GM23338 (cell line): Measurements from ENCODE around the gene NDRG2. TPM values are rescaled to one million over a fixed set of nuclear protein-coding genes. Genes with fewer than 3 reads are reported as not detected.

Source experiments
- ATAC-seq: fragments of 200-7000 bp; cut with Tn5 transposase; 3 replicates; pipeline ENCODE4 v1.9.1; 2020
- DNase-seq: peaks from one replicate; pipeline ENCODE4 v3.0.0-alpha.2; 2015; ENCODE audit warnings: low spot score
- H2AFZ ChIP-seq: fragments of 200-600 bp; sonication (generic); 2 replicates; pipeline ENCODE4 v1.8.0; 2016; ENCODE audit warnings: antibody characterized with exemption, mild to moderate bottlenecking, moderate library complexity
- H3F3A ChIP-seq: fragments of 200-600 bp; sonication (generic); replicated peaks from 2 replicates; pipeline ENCODE4 v1.8.0; 2017; ENCODE audit warnings: antibody characterized with exemption, mixed run types, low read depth
- H3K27ac ChIP-seq: fragments of 200-600 bp; sonication (generic); 2 replicates; pipeline ENCODE4 v1.6.1; 2016; ENCODE audit warnings: low read depth
- H3K27me3 ChIP-seq: fragments of 200-600 bp; sonication (generic); 2 replicates; pipeline ENCODE4 v1.8.0; 2016; ENCODE audit warnings: mild to moderate bottlenecking, mixed run types, moderate library complexity; ENCODE audit not compliant: insufficient read depth
- H3K36me3 ChIP-seq: fragments of 200-600 bp; sonication (generic); 2 replicates; pipeline ENCODE4 v1.8.0; 2016; ENCODE audit warnings: mild to moderate bottlenecking; ENCODE audit not compliant: insufficient read depth
- H3K4me1 ChIP-seq: fragments of 200-600 bp; sonication (generic); 2 replicates; pipeline ENCODE4 v1.8.0; 2016; ENCODE audit warnings: mild to moderate bottlenecking, moderate library complexity; ENCODE audit not compliant: insufficient read depth
- H3K4me2 ChIP-seq: fragments of 200-600 bp; sonication (generic); 2 replicates; pipeline ENCODE4 v1.7.1; 2017; ENCODE audit warnings: mixed run types
- H3K4me3 ChIP-seq: fragments of 200-600 bp; sonication (generic); 2 replicates; pipeline ENCODE4 v1.6.1; 2016; ENCODE audit warnings: mixed run types
- H3K79me2 ChIP-seq: fragments of 200-600 bp; sonication (generic); replicated peaks from 2 replicates; pipeline ENCODE4 v1.8.0; 2017; ENCODE audit warnings: mild to moderate bottlenecking; ENCODE audit not compliant: insufficient read depth
- H3K9me2 ChIP-seq: fragments of 200-600 bp; sonication (generic); 2 replicates; pipeline ENCODE4 v1.8.0; 2017; ENCODE audit not compliant: insufficient read depth
- H4K20me1 ChIP-seq: fragments of 200-600 bp; sonication (generic); replicated peaks from 2 replicates; pipeline ENCODE4 v1.8.0; 2017; ENCODE audit warnings: mild to moderate bottlenecking; ENCODE audit not compliant: insufficient read depth
- H3K27ac Mint-ChIP-seq: 2 replicates; pipeline ENCODE4 v1.8.0; 2020; ENCODE audit warnings: inconsistent platforms, mild to moderate bottlenecking, moderate library complexity, mixed read lengths
- H3K27me3 Mint-ChIP-seq: 3 replicates; pipeline ENCODE4 v1.8.0; 2022; ENCODE audit warnings: low read depth, mild to moderate bottlenecking, moderate library complexity, mixed read lengths, inconsistent platforms; ENCODE audit not compliant: insufficient read depth, poor library complexity
- H3K36me3 Mint-ChIP-seq: 3 replicates; pipeline ENCODE4 v1.8.0; 2021; ENCODE audit warnings: low read depth, mild to moderate bottlenecking, inconsistent platforms, moderate library complexity, mixed read lengths
- H3K4me1 Mint-ChIP-seq: 3 replicates; pipeline ENCODE4 v1.8.0; 2020; ENCODE audit warnings: mild to moderate bottlenecking, inconsistent platforms, mixed read lengths
- H3K4me3 Mint-ChIP-seq: 3 replicates; pipeline ENCODE4 v1.8.0; 2021; ENCODE audit warnings: moderate library complexity, mild to moderate bottlenecking, inconsistent platforms, mixed read lengths
- H3K9me3 Mint-ChIP-seq: 3 replicates; pipeline ENCODE4 v1.8.0; 2020; ENCODE audit warnings: moderate library complexity, mild to moderate bottlenecking, inconsistent platforms, mixed read lengths
- CREB1 ChIP-seq: fragments of 250-450 bp; sonication (Bioruptor Pico); IDR thresholded peaks from 2 replicates; pipeline ENCODE4 v1.5.0; 2020; ENCODE audit warnings: low read depth, mild to moderate bottlenecking, moderate library complexity
- ETS1 ChIP-seq: IDR thresholded peaks from 2 replicates; pipeline ENCODE4 v1.6.1; 2016; ENCODE audit warnings: antibody characterized with exemption
- EZH2 ChIP-seq: fragments of 200-600 bp; sonication (generic); IDR thresholded peaks from one replicate; pipeline ENCODE4 v1.8.0; 2017; ENCODE audit warnings: antibody characterized with exemption, mild to moderate bottlenecking, low read depth; ENCODE audit not compliant: unreplicated experiment
- EZH2phosphoT487 ChIP-seq: fragments of 200-600 bp; sonication (generic); IDR thresholded peaks from one replicate; pipeline ENCODE4 v1.8.1; 2018; ENCODE audit warnings: antibody characterized with exemption; ENCODE audit not compliant: unreplicated experiment
- JUNB ChIP-seq: IDR thresholded peaks from one replicate; pipeline ENCODE4 v1.6.1; 2016; ENCODE audit warnings: antibody characterized with exemption; ENCODE audit not compliant: unreplicated experiment
- NANOG ChIP-seq: IDR thresholded peaks from 2 replicates; pipeline ENCODE4 v1.6.1; 2016; ENCODE audit warnings: antibody characterized with exemption, borderline replicate concordance
- POLR2AphosphoS5 ChIP-seq: IDR thresholded peaks from 2 replicates; pipeline ENCODE4 v1.6.1; 2016; ENCODE audit warnings: antibody characterized with exemption, low read depth
- REST ChIP-seq: IDR thresholded peaks from one replicate; pipeline ENCODE4 v1.6.1; 2018; ENCODE audit warnings: antibody characterized with exemption; ENCODE audit not compliant: unreplicated experiment
- STAT1 ChIP-seq: IDR thresholded peaks from one replicate; pipeline ENCODE4 v1.6.1; 2016; ENCODE audit warnings: antibody characterized with exemption; ENCODE audit not compliant: unreplicated experiment
- ZNF114 ChIP-seq: fragments of 250-450 bp; sonication (Bioruptor Pico); IDR thresholded peaks from 2 replicates; pipeline ENCODE4 v1.5.0; 2020; ENCODE audit warnings: mild to moderate bottlenecking, moderate library complexity
- polyA plus RNA-seq: library from polyadenylated mRNA; unstranded; fragments of >200 nt; fragmentation: Nextera tagmentation; extraction: Ambion mirVana; gene quantifications from 2 replicates; pipeline ENCODE4 v1.2.1, GENCODE V29; 2016
- total RNA-seq: library from RNA; depleted of rRNA; stranded (reverse); fragments of >200 nt; shearing (Covaris generic); gene quantifications from 2 replicates; pipeline ENCODE4 v1.2.3, GENCODE V29; 2014

Gene NDRG2
- total and polyA plus RNA-seq, 2 experiments from 2014 or later: 8.8 to 20.6 TPM

DNA sequence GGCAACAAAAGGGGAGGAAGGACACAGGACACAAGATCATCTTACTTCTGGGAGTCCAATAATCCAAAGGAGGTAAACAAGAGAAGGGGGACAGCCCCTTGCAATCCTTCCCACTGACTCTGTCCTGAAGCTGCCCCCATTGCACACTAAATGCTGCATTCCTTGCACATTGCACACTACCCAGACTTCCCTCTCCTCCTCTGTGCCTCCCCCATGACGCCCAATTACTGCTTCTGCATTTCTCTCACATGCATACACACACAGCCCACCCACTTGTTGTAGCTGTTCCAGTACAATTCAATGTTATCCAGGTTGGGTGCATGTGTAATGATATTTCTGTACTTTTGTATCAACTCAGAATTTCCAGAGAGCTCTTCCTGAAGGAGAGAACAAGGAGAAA, 5.5 kb downstream of the NDRG2 start (continued):
- TF ChIP-seq REST (no peak), POLR2AphosphoS5 (no peak), EZH2phosphoT487 (no peak), JUNB (no peak), ETS1 (no peak), STAT1 (no peak), ZNF114 (CRISPR knock-in tag) (no peak), CREB1 (CRISPR knock-in tag) (no peak), NANOG (no peak)

DNA sequence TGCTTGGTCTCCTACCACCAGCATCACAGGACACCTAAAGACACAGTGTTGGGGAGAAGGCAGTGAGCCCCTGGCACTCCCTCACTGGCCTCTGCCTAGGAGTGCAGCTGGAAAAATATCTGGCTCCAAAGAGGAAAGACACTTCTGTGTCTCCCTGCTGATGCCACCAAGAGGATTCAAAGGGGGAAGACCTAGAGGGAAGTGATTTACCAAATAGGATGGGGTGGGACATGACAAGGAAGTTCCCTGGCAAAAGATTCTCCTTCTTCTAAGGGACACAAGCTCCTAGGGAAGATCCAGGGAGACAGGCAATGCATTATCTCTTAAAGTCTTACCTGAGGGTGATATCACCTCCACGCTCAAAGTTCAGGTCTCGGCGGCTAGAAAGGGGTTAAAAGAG, 6.1 kb downstream of the NDRG2 start:
- Histone ChIP-seq H3K79me2 (no peaks in the 10 kb centered on the region; the same call in 1 of the 2 replicates), H3K9me2 (no peaks in the 10 kb centered on the region), H3F3A (no peaks in the 10 kb centered on the region), H3K4me2 (no peak overlapping the region), H3K36me3 (no peaks in the 10 kb centered on the region), H3K27ac (no peak overlapping the region), H3K4me3 (no peak overlapping the region), H2AFZ (no peak overlapping the region), H4K20me1 (no peaks in the 10 kb centered on the region), H3K4me1 (peaks cover 17% of the 10 kb centered on the region), H3K27me3 (peaks cover 16% of the 10 kb centered on the region)
- peaks cover 25% of the 10 kb centered on the region for H3K4me1 Mint-ChIP-seq
- ATAC-seq (no peak), DNase-seq (no peak)
- H3K9me3 Mint-ChIP-seq: no peaks in the 10 kb centered on the region; the same call in 2 of the 3 replicates
- no peak overlapping the region for H3K4me3 Mint-ChIP-seq
- H3K27ac Mint-ChIP-seq: no peak overlapping the region
- peaks cover 18% of the 10 kb centered on the region for H3K27me3 Mint-ChIP-seq
- H3K36me3 Mint-ChIP-seq: peaks cover 19% of the 10 kb centered on the region
- TF ChIP-seq ETS1 (no peak), CREB1 (CRISPR knock-in tag) (no peak), REST (no peak), STAT1 (no peak), EZH2 (no peak), EZH2phosphoT487 (no peak)
